Heart left ventricle (tissue), 13 donors: ENCODE data around the gene DDX31.

Experiments
- CTCF ChIP-seq, 12 donors: fragments of 200-600 bp; sonication (generic) in 4 of 12; IDR thresholded peaks; one replicate each; pipeline versions ENCODE4 v1.5.0 to v1.8.0; 2018 to 2022; ENCODE audit warnings: antibody characterized with exemption in 12 of 12, mild to moderate bottlenecking in 5 of 12
- POLR2A ChIP-seq, 2 donors: fragments of 450-650 bp; IDR thresholded peaks; one replicate each; pipeline ENCODE4 v1.6.1; 2017; ENCODE audit warnings: antibody characterized with exemption in 2 of 2, mild to moderate bottlenecking in 2 of 2, moderate library complexity in 2 of 2
- donor health status: ischemic (EF 13 %, LVEDD 7.1; RV severe dilation, severe dysfunction).
- donor health status: DM: no; HTN: yes; CAD: no.
- donor health status: DM: no; HTN: no; CAD: no.
- donor health status: ischemic (EF 25% LVEDD 6.9; RV normal size, moderate dysfunction).
- donor health status: ischemic (EF 25% LVEDD 5.7; RV mildly dilated, moderate dysfunction).
- donor health status: ischemic (EF 35%, LVEDD 5.7; RV mildly dilated, moderate dysfunction).
- donor health status: nonischemic (EF 11% LVEDD 7.7; RV severe dilation, severe dysfunction).
- donor health status: DM: yes; HTN: yes; CAD: no.
- donor health status: PGD.
- donor health status: ischemic (EF 29% LVEDD 5.4; RV normal size, mild dysfunction).
- donor health status: nonischemic (EF 23%, LVEDD 6.1; RV moderate dilation, normal function).

GRCh38 chr9:132582786-132583583 lies 86.8 kb downstream of the DDX31 start:
- TF ChIP-seq CTCF (IDR thresholded peaks at IDR 0.05) = no peak
- TF ChIP-seq POLR2A (IDR thresholded peaks at IDR 0.05) = no peak
